ENCODE measurements around the gene TCF25. TPM values are rescaled to one million over a fixed set of nuclear protein-coding genes. Genes with fewer than 3 reads are reported as not detected.

The TCF25 gene
- total RNA-seq, 1 experiment from 2014 or later: 79.6 TPM

GRCh38 chr16:89920723-89921122 lies 47.3 kb downstream of the TCF25 start:
- ATAC-seq (no peak), DNase-seq (no peak)
- Histone ChIP-seq H3K79me2 (ENCODE audit: low read length) (0 out of 2 replicates have a peak, but pooled peaks cover 7% of the 10 kb centered on the region), H2AFZ (ENCODE audit: low read length) (no peak overlapping the region), H3K4me1 (ENCODE audit: insufficient read depth, low read length) (peaks cover 35% of the 10 kb centered on the region), H3K4me3 (ENCODE audit: low read length) (no peak overlapping the region), H3K9ac (ENCODE audit: low read length) (no peak overlapping the region), H3K27ac (ENCODE audit: low read length) (no peak overlapping the region), H3K9me3 (ENCODE audit: low read length) (no peaks in the 10 kb centered on the region), H3K27me3 (ENCODE audit: low read length) (no peaks in the 10 kb centered on the region), H3F3A (ENCODE audit: low read length, unreplicated experiment) (no peaks in the 10 kb centered on the region), H3K4me2 (ENCODE audit: low read length) (no peak overlapping the region), H3K36me3 (ENCODE audit: low read depth, low read length) (no peaks in the 10 kb centered on the region), H3K9me2 (replicated peaks; ENCODE audit: low read length) (no peaks in the 10 kb centered on the region), H4K20me1 (ENCODE audit: low read length) (peaks cover 17% of the 10 kb centered on the region; the same call in 1 of the 2 replicates)
- intact Hi-C loops (cut with micrococcal nuclease): no loop called here
- POLR2A ChIA-PET (ENCODE audit: unreplicated experiment): no interaction called here
- no TSS peak for BruUV-seq (replicated peaks)
- CTCF ChIA-PET: no interaction called here
- no peak for TF ChIP-seq EZH2phosphoT487 (IDR thresholded peaks at IDR 0.05; ENCODE audit: borderline replicate concordance, low read length)
- no peak for TF ChIP-seq CTCF (conservative IDR thresholded peaks at IDR 0.05; ENCODE audit: low read depth, low read length)
- no peak for TF ChIP-seq EZH2 (IDR thresholded peaks at IDR 0.05; ENCODE audit: low read length, unreplicated experiment)

GRCh38 chr16:89921131-89921701 lies 47.8 kb downstream of the TCF25 start:
- ChIA-PET POLR2A (ENCODE audit: unreplicated experiment) (no interaction called here), CTCF (no interaction called here)
- no peaks in the 10 kb centered on the region for H3K9me3 ChIP-seq (ENCODE audit: low read length)
- DNase-seq (no peak), ATAC-seq (no peak)
- H3K27ac ChIP-seq (ENCODE audit: low read length): peak overlapping the region; percentile 99
- 0 out of 2 replicates have a peak, but pooled peaks cover 7% of the 10 kb centered on the region for H3K79me2 ChIP-seq (ENCODE audit: low read length)
- no TSS peak for BruUV-seq (replicated peaks)
- H3K9me2 ChIP-seq (replicated peaks; ENCODE audit: low read length): no peaks in the 10 kb centered on the region
- peak overlapping the region; percentile 30; the same call in 1 of the 2 replicates for H3K9ac ChIP-seq (ENCODE audit: low read length)
- no peaks in the 10 kb centered on the region for H3K36me3 ChIP-seq (ENCODE audit: low read depth, low read length)
- no peak overlapping the region for H2AFZ ChIP-seq (ENCODE audit: low read length)
- intact Hi-C loops (cut with micrococcal nuclease): no loop called here
- H4K20me1 ChIP-seq (ENCODE audit: low read length): peaks cover 17% of the 10 kb centered on the region; the same call in 1 of the 2 replicates
- TF ChIP-seq CTCF (conservative IDR thresholded peaks at IDR 0.05; ENCODE audit: low read depth, low read length) (no peak), EZH2phosphoT487 (IDR thresholded peaks at IDR 0.05; ENCODE audit: borderline replicate concordance, low read length) (no peak), EZH2 (IDR thresholded peaks at IDR 0.05; ENCODE audit: low read length, unreplicated experiment) (no peak)
- H3K27me3 ChIP-seq (ENCODE audit: low read length): no peaks in the 10 kb centered on the region
- peak overlapping the region; percentile 97 for H3K4me2 ChIP-seq (ENCODE audit: low read length)
- peaks cover 35% of the 10 kb centered on the region for H3K4me1 ChIP-seq (ENCODE audit: insufficient read depth, low read length)
- peak overlapping the region; percentile 84; the same call in 1 of the 2 replicates for H3K4me3 ChIP-seq (ENCODE audit: low read length)
- H3F3A ChIP-seq (ENCODE audit: low read length, unreplicated experiment): no peaks in the 10 kb centered on the region

Data from PC-3 (cell line).